OCI-LY7 (cell line): ENCODE measurements around the gene SUFU. TPM values are rescaled to one million over a fixed set of nuclear protein-coding genes. Genes with fewer than 3 reads are reported as not detected.

ENCODE experiments used
- BruUV-seq: library from RNA; stranded (reverse); fragments of 400-500 nt; replicated peaks from 2 replicates; lab custom pipeline; 2021; lab: Mats Ljungman, UMichigan
- CTCF ChIA-PET: fragments of 300-600 bp; sonication (Branson Sonifier 250); formaldehyde crosslinking; loops from one replicate; lab custom pipeline; 2022; ENCODE audit warnings: antibody characterized with exemption; ENCODE audit not compliant: unreplicated experiment; lab: Charles Lee
- POLR2A ChIA-PET: fragments of 300-600 bp; sonication (Branson Sonifier 250); formaldehyde crosslinking; loops from one replicate; lab custom pipeline; 2022; ENCODE audit warnings: antibody characterized with exemption; lab: Charles Lee
- DNase-seq: peaks from one replicate; pipeline ENCODE4 v3.0.0-alpha.2; 2015; ENCODE audit warnings: low spot score
- H2AFZ ChIP-seq: fragments of 200-600 bp; sonication (generic), shearing (Covaris generic); 2 replicates; pipeline ENCODE4 v1.6.1; 2014; ENCODE audit warnings: mild to moderate bottlenecking, antibody characterized with exemption, low read length, moderate library complexity
- H3K27ac ChIP-seq: fragments of 200-600 bp; sonication (generic); 2 replicates; pipeline ENCODE4 v1.5.1; 2014; ENCODE audit warnings: mixed run types, low read depth, mild to moderate bottlenecking, moderate library complexity, low read length, inconsistent platforms; ENCODE audit not compliant: poor library complexity, severe bottlenecking
- H3K36me3 ChIP-seq: fragments of 200-600 bp; sonication (generic); 2 replicates; pipeline ENCODE4 v1.6.1; 2014; ENCODE audit warnings: mild to moderate bottlenecking, antibody characterized with exemption, low read length, moderate library complexity, mixed read lengths; ENCODE audit not compliant: insufficient read depth
- H3K4me1 ChIP-seq: fragments of 200-600 bp; sonication (generic); 2 replicates; pipeline ENCODE4 v1.5.1; 2014; ENCODE audit warnings: mild to moderate bottlenecking, low read length; ENCODE audit not compliant: insufficient read depth, poor library complexity, severe bottlenecking
- H3K4me2 ChIP-seq: fragments of 200-600 bp; sonication (generic); 2 replicates; pipeline ENCODE4 v1.6.1; 2014; ENCODE audit warnings: mild to moderate bottlenecking, low read length
- H3K4me3 ChIP-seq: fragments of 200-600 bp; sonication (generic); 2 replicates; pipeline ENCODE4 v1.5.1; 2014; ENCODE audit warnings: mild to moderate bottlenecking, low read depth, low read length; ENCODE audit not compliant: poor library complexity, severe bottlenecking
- H3K79me2 ChIP-seq: fragments of 200-600 bp; sonication (generic); 2 replicates; pipeline ENCODE4 v1.6.1; 2016; ENCODE audit warnings: low read depth, mild to moderate bottlenecking, low read length, moderate library complexity, mixed read lengths; ENCODE audit not compliant: insufficient read depth
- H3K9me2 ChIP-seq: fragments of 200-600 bp; sonication (generic); 2 replicates; pipeline ENCODE4 v1.6.1; 2016; ENCODE audit warnings: mild to moderate bottlenecking, low read length, mixed read lengths; ENCODE audit not compliant: insufficient read depth
- H3K9me3 ChIP-seq: fragments of 200-600 bp; sonication (generic); 2 replicates; pipeline ENCODE4 v1.6.1; 2014; ENCODE audit warnings: mild to moderate bottlenecking, mixed run types, low read length, mixed read lengths
- H4K20me1 ChIP-seq: fragments of 200-600 bp; sonication (generic); 2 replicates; pipeline ENCODE4 v1.6.1; 2014; ENCODE audit warnings: mild to moderate bottlenecking, antibody characterized with exemption, low read length, moderate library complexity, mixed read lengths; ENCODE audit not compliant: insufficient read depth
- EZH2phosphoT487 ChIP-seq: fragments of 200-600 bp; sonication (generic); IDR thresholded peaks from 2 replicates; pipeline ENCODE4 v1.6.1; 2018; ENCODE audit warnings: low read depth, borderline replicate concordance, mild to moderate bottlenecking, mixed run types, antibody characterized with exemption, low read length, moderate library complexity, mixed read lengths
- intact Hi-C: fragments of 100-400 bp; cut with micrococcal nuclease; formaldehyde crosslinking; loops from one replicate; pipeline ENCODE4 v1.10.0; 2022; ENCODE audit not compliant: unreplicated experiment
- total RNA-seq, 2 experiments: library from RNA; depleted of rRNA in 1 of 2; stranded (reverse); fragments of >200 nt in 1 of 2; shearing (Covaris generic) in 1 of 2; gene quantifications; 2 replicates each; pipeline ENCODE4 v1.2.3, GENCODE V29; 2014 to 2022
- TF ChIP-seq, protein P1 (sequence below): fragments of 200-600 bp; sonication (generic); conservative IDR thresholded peaks from 2 replicates; pipeline ENCODE4 v1.5.1; 2014; ENCODE audit warnings: mild to moderate bottlenecking, antibody characterized with exemption, low read length, moderate library complexity, mixed read lengths

Gene SUFU
- total RNA-seq, 2 experiments from 2014 or later, result 4.9 to 10.0 TPM

DNA sequence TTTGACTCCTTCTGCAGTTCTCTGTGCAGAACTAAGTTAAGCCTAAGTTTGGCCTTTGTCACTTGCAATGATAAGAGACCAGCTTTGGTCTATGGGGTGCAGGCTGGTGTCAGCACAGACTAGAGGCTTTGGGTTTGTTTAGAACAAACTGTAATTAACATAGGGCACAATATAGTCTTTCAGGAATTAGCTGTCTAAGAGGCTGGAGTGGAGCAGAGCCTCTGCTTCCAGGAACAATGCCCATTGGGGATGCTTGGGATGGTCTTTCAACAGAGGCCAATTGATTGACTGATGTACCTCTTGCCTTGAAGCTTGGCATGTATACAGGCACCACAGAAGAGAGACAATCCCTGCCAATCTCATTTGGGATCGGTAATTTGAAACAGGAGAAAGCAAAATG, 4.7 kb downstream of the SUFU start:
- CTCF ChIA-PET, result no interaction called here
- Histone ChIP-seq H3K4me3 (no peak overlapping the region), H3K9me2 (no peaks in the 10 kb centered on the region), H3K36me3 (peaks cover 34% of the 10 kb centered on the region), H4K20me1 (no peaks in the 10 kb centered on the region), H2AFZ (no peak overlapping the region), H3K4me2 (no peak overlapping the region), H3K4me1 (peaks cover 30% of the 10 kb centered on the region), H3K27ac (no peak overlapping the region), H3K79me2 (peaks cover 9% of the 10 kb centered on the region; the same call in 1 of the 2 replicates), H3K9me3 (no peaks in the 10 kb centered on the region)
- no TSS peak for BruUV-seq
- intact Hi-C loops, result no loop called here
- DNase-seq, result no peak
- TF ChIP-seq, protein P1, sequence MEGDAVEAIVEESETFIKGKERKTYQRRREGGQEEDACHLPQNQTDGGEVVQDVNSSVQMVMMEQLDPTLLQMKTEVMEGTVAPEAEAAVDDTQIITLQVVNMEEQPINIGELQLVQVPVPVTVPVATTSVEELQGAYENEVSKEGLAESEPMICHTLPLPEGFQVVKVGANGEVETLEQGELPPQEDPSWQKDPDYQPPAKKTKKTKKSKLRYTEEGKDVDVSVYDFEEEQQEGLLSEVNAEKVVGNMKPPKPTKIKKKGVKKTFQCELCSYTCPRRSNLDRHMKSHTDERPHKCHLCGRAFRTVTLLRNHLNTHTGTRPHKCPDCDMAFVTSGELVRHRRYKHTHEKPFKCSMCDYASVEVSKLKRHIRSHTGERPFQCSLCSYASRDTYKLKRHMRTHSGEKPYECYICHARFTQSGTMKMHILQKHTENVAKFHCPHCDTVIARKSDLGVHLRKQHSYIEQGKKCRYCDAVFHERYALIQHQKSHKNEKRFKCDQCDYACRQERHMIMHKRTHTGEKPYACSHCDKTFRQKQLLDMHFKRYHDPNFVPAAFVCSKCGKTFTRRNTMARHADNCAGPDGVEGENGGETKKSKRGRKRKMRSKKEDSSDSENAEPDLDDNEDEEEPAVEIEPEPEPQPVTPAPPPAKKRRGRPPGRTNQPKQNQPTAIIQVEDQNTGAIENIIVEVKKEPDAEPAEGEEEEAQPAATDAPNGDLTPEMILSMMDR, result no peak
- TF ChIP-seq EZH2phosphoT487, result no peak
- POLR2A ChIA-PET, result interaction anchor here (0.6 to 1.4 kb wide), 4 partner anchors 9 to 132 kb away, joined by 3 read pairs; no protein-coding TSS in a partner anchor

DNA sequence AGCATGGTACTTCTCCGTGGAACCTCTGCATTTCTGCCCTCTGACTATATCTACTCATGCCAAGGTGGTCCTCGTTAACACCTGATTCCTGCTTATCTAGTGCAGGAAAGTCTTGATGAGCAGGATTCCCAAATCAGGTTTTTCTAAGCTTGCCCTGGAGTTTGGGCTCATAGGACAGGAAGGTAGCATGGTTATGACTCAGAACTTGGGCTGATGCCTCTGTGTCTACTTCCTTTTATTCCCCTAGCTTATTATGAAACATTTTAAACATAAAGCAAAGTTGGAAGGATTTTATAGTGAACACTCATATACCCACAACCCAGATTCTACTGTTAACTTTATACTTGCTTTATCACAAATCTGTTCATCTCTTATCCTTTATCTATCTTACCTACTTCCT, 5.6 kb downstream of the SUFU start:
- no peak for TF ChIP-seq EZH2phosphoT487
- TF ChIP-seq, protein P1, result no peak
- H3K36me3 ChIP-seq, result peaks cover 42% of the 10 kb centered on the region
- DNase-seq, result no peak
- no peak overlapping the region for H3K27ac ChIP-seq
- no peaks in the 10 kb centered on the region for H3K9me2 ChIP-seq
- BruUV-seq, result no TSS peak
- H4K20me1 ChIP-seq, result no peaks in the 10 kb centered on the region
- no peak overlapping the region for H2AFZ ChIP-seq
- peaks cover 6% of the 10 kb centered on the region; the same call in 1 of the 2 replicates for H3K79me2 ChIP-seq
- no peak overlapping the region for H3K4me3 ChIP-seq
- CTCF ChIA-PET, result no interaction called here
- no peaks in the 10 kb centered on the region for H3K9me3 ChIP-seq
- POLR2A ChIA-PET, result interaction anchor here (1.4 kb wide), 1 partner anchor 13 kb away, joined by 3 read pairs; no protein-coding TSS in a partner anchor
- intact Hi-C loops, result no loop called here
- no peak overlapping the region for H3K4me2 ChIP-seq
- peaks cover 28% of the 10 kb centered on the region for H3K4me1 ChIP-seq

DNA sequence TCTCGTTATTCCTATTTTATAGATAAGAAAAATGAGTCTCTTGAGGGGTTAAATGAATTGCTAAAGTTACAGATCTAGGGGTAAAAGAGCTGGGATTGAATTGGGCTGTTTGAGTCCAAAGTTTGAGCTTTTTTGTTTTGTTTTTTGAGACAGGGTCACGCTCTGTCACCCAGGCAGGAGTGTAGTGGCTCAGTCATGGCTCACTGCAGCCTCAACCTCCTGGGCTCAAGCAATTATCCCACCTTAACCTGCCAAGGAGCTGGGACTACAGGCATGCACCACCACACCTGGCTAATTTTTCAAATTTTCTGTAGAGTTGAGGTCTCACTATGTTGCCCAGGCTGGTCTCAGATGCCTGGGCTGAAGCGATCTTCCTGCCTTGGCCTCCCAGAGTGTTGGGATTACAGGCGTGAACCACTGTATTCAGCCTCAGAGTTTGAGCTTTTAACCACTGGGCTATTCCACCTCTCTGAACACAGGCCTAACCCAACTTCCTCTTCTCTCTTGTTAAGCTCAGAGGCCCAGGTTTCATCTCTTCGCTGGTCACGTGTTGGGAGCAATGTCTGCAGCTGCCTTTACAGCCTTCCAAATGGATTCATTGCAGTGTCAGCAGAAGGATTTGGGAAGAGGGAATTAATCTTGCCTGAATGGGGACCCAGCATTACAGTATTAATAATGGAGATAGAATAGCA, 8.0 kb downstream of the SUFU start:
- peak overlapping the region; percentile 65 for H3K4me2 ChIP-seq
- peak overlapping the region; percentile 24; the same call in 1 of the 2 replicates for H2AFZ ChIP-seq
- TF ChIP-seq, protein P1, result no peak
- no peak for TF ChIP-seq EZH2phosphoT487
- peak; percentile 80 for DNase-seq
- ChIA-PET CTCF (no interaction called here), POLR2A (interaction anchor here (0.7 to 1.6 kb wide), 8 partner anchors 9 to 715 kb away, joined by 3 to 10 read pairs (median 3); partner anchors contain the start of genes ACTR1A and FBXL15)
- peaks cover 49% of the 10 kb centered on the region for H3K36me3 ChIP-seq
- H3K27ac ChIP-seq, result peak overlapping the region; percentile 75
- H3K4me1 ChIP-seq, result peaks cover 17% of the 10 kb centered on the region
- H3K9me3 ChIP-seq, result no peaks in the 10 kb centered on the region
- peak overlapping the region; percentile 35 for H3K4me3 ChIP-seq
- H3K79me2 ChIP-seq, result no peaks in the 10 kb centered on the region
- no peaks in the 10 kb centered on the region for H4K20me1 ChIP-seq
- H3K9me2 ChIP-seq, result no peaks in the 10 kb centered on the region
- intact Hi-C loops, result no loop called here
- BruUV-seq, result no TSS peak
